Hematopoietic multipotent progenitor cell (in vitro differentiated cells): ENCODE results near the gene HSPA1L. TPM values are rescaled to one million over a fixed set of nuclear protein-coding genes. Genes with fewer than 3 reads are reported as not detected.

Experiments used
- DNase-seq, 3 donors: peaks; one replicate each; pipeline ENCODE4 v3.0.0-alpha.2; 2011 to 2015; ENCODE audit warnings: low read depth in 2 of 3, low spot score in 2 of 3
- total RNA-seq: library from RNA; depleted of rRNA; stranded (reverse); fragments of >200 nt; gene quantifications from one replicate; pipeline ENCODE4 v1.2.3, GENCODE V29; 2012

HSPA1L gene
- total RNA-seq, 1 donor = 1.9 TPM

DNA sequence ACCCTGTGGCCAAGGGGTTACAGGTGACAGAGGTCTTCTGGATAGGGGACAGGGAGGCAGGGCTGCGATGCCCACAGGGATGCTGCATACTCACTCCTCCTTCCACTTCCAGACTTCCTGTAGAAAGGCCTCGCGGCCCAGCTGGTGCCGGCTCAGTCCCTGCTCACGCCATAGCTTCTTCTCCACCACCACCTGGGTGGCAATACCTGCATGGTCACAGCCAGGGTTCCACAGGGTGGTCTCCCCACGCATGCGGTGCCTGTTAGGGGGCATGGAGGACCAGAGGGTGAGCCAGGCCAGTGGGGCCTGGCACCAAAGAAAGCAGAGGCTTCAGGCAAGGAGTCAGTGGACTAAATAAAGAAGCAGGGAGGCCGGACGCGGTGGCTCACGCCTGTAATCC, 29.6 kb downstream of the HSPA1L start:
- no peak for DNase-seq

DNA sequence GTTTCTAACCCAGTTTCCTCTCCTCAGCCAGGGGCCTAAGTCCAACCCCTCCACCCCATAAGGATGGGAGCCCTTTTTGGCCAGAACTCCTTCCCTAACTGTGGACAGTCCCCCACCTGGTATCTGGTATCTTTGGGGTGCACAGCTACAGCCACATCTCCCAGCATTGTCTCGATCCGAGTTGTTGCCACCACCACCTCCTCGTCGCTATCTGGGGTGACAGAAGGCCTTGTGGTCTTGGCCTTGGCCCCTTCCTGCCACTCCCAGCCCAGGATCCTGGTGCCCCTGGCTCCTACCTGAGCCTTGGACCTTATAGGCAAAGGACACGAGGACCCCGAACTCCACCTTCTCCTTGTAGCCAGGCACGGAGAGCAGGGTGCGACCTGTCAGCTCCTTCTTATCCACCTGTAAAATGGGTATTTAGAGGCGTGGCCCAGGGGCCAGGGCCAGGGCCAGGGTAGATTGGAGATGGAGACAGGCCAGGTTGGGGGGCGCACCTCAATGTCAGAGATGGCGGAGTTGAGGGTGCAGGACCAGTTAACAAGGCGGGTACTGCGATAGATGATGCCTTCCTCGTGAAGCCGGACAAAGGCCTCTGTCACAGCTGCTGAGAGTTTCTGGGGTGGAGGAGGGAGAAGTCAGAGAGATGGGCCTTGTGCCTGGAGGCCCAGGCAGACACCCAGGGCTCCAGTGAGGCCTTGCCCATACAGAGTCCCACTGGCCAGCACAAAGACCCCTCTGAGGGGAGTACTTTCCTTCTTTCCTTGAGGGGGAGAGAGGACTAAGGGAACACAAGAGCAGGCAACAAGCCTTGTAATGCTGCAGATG, 30.8 kb downstream of the HSPA1L start:
- no peak for DNase-seq

DNA sequence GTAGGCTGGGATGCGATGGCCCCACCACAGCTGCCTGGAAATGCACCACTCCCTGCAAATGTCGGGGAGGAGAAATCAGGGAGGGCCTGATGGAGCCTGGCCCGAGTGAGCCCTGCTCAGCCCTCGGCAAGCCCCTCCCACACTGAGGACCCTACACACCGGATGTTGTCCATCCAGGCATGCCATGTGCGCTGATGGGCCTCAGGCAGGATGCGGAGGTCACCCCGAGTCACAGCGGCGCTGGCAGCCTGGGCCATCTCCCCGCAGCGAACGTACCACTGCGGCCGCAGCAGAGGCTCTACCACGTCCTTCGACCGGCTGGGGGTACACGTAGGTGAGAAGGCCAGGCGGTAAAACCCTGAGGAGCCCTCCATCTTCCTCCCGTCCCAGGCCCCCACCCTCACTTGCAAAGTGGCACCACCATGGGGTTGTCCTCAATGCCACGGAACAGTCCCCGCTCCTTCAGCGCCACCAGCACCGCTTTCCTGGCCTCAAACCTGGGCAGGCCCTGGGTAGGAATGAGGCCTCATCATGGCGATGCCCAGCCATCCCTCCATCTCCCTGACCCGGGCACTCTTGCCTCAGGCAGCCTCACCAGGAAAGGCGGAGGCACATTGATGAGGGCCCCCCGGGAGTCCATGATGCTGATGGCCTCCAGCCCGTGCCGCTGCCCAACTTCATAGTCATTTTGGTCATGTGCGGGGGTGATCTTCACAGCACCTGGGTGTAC, 32.8 kb downstream of the HSPA1L start:
- DNase-seq = no peak

DNA sequence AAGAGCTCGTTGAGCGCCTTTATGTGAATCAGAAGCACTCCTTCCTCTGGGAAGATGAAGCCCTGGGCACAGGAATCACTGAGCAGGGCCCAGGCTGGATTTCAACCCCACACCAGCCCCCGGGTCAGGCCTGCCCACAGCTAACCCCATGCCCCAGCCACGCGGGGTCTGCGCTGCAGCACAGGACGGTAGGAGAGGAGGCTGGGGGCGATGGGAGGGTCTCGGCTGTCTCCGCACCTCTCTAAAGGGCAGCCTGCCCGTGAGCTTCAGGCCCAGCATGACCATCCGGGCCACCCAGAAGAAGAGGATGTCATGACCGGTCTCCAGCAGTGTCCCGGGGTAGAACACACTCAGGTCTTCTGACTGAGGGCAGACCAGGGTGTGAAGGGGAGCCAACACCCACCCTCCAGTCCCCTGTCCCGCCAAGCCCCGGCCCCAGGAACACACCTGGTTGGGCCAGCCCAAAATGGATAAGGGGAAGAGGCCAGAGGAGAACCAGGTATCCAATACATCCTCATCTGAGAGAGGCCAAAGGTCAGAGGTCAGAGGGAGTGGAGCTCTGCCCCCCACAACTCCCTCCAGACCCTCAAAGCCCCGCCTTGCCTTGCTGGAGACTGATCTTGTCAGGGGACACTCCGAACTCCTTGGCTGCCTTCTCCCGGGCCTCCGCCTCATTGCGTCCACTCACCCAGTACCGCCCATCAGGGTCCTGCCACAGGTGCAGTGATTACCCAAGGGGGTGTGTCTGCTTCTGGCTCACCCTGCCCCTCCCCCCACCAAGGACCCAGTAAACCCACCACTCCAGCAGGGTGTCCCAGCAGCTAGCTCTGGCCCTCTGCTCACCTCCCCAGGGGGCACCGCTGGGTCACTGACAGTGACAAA, 33.6 kb downstream of the HSPA1L start:
- no peak for DNase-seq

DNA sequence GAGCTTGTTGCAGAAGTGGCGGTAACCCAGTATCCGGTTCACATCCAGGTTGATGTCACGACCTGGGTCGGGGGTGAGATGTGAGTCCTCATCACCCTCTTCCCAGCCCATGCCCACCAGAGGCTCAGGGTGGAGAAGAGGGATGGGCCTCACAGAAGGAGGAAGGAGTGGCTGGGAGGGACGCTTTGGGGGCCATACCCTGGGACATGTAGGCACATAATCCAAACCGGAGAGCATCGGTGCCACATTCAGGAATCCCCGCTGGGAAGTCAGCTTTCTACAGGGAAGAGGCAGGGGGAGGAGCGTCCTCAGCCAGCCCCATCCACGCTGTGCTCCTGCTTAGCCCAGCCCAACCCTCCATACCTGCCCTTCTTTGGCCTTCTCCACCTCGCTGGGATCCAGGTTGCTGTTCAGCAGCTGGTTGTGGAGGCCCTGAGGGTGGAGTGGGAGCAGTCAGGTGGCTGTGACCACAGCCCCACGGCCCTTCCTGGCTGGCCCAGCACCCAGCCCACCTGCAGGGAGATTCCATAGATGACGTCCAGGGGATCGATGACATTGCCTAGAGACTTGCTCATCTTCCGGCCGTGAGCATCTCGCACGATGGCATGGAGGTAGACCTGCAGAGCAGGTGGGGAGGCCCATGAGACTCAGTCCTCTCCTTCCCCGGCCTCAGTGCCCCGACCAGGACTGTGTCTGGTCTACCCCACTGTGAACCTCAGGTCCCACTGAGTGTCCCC, 34.4 kb downstream of the HSPA1L start:
- no peak for DNase-seq

DNA sequence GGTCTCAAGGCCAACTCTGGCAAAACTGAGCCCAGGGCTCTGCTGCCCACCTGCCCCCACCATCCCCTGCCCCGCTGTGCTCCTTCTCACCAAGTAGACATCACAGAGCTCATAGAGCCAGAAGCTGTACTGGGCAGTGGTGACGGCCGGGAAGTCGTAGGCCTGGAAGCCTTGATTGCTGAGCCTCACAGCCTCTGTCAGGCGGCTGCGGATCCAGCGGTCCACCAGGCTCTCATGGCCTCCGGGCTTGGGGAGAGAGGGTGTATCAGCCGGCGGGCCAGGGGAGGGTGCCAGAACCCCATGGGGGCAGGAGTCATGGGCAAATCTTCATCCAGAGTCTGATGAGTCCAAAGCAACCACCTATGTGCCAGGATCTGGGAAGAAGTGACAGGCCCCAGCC, 35.2 kb downstream of the HSPA1L start:
- no peak for DNase-seq

DNA sequence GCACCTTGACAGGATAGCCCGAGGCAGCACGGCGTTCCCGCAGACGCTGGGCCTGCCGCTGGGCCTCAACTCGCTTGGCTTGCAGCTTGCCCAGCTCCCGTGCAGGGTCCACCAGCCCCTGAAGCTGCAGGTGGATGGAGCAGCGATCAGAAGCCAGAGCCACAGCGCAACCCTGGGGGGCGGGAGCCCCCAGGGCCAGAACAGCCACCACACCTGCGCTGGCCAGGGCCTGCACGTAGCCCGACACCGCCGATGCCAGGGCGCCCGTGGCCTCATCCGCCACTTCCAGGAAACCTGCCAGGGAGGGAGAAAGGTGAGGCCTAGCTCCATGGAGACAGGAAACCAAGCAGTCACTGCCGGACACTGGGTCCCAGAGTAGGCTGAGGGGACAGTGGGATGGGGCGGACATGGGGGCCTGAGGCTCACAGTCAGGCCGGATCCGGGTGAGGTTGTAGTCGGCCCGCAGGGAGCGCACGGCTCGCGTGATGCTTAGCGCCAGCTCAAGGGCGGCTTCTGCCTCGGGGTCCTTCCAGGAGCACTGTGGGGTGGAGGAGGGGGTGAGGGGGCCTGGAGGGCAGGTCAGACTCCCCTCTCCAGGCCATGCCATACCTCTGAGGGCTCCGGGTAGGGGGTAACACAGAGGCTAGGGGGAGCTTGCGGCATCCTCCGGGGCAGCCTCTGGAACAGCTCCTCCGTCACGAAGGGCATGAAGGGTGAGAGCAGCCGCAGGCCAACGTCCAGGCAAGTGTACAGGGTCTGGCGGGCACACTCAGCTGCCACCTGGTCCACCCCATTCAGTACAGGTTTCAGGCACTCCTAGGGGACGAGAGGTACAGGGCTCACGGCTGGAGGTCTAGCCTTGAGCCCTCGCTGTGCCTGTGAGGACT, 35.8 kb downstream of the HSPA1L start:
- DNase-seq = no peak

DNA sequence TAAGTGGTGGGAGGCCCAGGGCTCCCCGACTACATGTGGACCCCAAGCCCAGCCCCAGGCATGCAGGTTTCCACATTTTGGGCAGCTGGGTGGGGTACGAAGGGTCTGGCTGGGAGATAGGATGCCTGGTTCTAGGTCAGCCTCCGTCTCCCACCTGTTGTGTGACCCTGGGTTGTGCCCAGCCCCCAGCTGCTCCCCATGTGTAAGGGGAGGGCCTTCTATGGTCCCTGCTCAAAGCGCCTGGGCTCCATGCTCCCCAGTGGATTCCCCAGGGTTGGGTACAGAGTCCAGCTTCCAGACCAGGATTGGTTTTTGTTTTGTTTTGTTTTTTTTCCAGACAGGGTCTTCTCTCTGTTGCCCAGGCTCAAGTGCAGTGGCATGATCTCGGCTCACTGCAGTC, 36.9 kb downstream of the HSPA1L start:
- DNase-seq = no peak

DNA sequence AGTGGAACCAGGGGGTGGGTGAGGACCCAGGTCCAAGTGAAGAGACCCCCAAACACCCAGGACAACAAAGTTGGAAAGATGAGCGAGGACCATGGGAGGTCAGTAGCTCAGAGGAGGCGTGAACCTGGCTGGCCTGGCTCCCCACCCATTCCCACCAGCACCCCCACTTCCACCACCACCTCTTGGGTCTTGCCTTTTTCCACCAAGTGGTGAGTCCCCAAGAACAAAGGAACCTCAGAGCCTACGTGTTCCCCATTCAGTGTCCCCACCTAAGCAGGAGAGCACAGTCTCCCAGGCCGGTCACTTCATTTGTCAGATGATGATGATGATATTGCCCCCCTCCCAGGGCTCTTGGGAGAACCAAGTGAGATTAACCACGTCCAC, 37.4 kb downstream of the HSPA1L start:
- DNase-seq = no peak

DNA sequence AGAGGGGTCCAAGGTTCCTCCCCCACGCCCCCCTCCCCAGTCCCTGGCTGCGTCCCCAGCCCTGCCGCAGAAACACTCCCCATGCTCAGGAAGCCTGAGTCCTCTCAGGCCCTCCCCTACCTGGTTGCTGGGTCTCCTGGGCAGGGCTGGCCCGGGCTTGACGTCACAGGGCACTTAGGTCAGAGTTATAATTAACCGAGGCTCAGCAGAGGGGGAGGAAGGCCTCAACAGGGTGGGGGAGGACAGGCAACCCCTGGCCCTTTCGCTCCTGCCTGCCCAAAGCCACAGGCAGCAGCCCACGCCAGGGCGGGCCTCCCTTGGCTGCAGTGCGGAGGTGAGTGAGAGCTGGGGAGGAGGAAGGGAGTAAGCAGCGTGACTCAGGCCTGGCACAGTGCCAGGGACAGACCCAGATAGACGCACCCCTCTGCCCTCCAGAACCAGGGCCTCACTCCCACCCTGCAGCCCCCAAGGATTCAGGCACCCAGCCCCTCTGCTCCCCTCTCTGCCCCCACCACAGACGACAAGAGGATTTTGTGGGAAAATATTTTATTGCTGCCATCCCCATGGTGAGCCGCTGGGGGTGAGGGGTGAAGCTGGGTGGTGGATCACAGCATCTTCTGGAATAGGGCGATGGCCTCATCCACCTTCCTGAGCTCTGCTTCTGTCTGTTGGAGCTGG, 38.0 kb downstream of the HSPA1L start, which contains the start of gene VWA7:
Gene VWA7, minus strand, starts transcription at position 340 of the 678 bp plus-strand sequence. CDS start 549 bp downstream, outside the sequence.
- DNase-seq = peak in 2 of 3 donors; percentile 83 to 89

DNA sequence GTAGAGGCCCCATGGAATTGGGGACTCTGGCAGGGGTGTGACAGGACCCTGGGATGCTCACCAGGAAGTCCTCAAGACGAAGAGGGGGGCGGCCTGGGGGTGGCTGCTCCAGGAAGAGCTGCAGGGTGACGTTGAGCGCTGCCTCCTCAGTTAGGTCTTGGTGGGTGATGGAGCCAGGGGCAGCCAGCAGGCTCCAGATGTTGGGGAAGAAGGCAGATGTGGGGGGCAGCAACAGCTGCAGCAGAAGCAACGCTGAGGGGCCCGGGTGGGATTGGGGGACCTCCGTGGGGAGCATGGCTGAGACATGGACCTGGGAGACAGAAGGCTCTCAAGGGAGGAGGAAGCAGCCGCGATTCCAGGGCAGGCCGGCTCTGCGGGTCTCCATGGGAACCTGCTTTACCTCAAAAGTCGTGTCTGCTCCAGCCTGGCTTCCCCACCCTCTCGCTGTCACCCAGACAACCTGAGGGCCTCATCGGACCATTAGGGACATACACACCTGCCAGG, 38.5 kb downstream of the HSPA1L start:
- DNase-seq = no peak

DNA sequence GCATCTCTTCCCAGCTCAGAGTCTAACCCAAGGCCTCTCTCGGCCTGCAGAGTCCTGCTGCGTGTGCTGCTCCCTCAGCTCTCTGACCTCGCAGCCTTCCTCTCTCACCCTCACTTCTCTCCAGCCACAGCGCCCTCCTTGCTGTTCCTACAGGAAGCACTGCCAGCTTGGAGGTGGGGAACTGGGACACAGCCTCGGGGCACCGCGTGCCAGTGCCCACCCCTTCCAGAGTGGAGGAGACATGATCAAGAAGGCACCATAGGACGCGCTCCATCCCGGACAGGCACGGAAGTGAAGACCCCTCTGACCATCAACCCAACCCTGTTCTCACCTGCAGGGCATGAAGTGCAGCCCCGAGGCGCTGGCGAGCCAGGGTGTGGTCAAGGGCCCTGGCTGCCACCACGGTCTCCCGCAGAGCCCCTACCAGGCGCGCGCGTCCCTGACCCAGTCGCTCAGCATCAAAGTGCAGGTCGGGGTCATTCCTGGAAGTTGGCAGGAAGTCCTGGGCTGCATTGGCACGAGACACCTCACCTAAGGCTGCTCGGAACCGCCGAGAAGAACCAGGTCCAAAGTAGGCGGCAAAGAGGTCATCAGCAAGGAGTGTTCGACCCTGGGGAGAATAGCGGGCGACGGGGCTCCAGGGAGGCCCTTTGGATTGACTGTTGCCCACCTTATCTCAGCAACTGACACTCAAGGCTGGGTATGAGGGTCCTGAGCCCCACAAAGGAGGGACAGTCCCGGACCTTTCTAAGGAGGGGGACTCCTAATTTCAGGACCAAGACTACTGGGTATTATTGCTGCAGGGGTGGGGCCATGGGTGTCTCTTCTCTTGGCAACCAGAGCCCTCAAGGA, 39.2 kb downstream of the HSPA1L start:
- DNase-seq = no peak

DNA sequence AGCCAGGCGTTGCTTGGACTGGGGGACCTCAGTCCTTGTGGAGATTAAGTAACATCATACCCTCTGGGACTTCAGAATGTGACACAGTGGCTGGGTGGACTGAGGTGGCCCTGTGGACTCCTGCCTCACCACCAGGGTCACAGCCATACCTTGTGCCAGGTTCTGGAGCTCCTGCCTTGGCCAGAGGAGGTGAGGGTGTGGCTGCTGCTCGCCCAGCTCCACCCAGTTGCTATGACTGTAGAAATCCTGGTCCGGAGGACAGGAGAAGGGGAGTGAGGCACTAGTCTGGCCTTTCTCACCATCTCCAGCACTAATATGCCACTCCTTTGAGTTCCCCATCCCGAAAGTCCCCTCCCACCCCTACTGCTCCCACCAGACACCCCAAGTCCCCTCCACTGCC, 39.9 kb downstream of the HSPA1L start:
- no peak for DNase-seq

DNA sequence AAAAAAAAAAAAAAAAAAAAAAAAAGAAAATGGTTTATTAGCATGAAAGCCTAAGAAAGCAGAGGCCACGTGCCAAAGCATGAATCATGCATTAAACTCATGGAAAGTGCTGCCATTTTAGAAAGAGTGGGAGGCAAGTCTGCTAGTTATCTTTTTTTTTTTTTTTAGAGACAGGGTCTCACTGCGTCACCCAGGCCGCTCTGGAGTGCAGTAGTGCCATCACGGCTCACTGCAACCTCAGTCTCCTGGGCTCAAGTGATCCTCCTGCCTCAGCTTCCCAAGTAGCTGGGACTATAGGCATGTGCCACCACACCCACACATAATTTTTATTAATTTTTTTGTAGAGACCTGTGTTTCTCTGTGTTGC, 43.1 kb downstream of the HSPA1L start:
- no peak for DNase-seq

DNA sequence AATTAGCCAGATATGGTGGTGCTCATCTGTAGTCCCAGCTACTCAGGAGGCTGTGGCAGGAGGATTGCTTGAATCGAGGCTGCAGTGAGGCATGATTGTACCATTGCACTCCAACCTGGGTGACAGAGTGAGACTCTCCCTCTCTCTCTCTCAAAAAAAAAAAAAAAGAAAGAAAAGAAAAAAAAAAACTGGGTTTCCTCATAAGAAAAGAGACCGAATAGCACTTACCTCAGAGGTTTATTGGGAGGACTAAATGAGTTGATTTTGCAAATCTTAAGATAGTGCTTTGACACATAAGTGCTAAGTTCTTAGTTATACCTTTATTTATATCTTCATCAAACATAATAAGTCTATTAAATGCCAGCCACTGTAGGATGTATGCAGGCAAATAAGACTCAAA, 44.2 kb downstream of the HSPA1L start:
- DNase-seq = no peak

DNA sequence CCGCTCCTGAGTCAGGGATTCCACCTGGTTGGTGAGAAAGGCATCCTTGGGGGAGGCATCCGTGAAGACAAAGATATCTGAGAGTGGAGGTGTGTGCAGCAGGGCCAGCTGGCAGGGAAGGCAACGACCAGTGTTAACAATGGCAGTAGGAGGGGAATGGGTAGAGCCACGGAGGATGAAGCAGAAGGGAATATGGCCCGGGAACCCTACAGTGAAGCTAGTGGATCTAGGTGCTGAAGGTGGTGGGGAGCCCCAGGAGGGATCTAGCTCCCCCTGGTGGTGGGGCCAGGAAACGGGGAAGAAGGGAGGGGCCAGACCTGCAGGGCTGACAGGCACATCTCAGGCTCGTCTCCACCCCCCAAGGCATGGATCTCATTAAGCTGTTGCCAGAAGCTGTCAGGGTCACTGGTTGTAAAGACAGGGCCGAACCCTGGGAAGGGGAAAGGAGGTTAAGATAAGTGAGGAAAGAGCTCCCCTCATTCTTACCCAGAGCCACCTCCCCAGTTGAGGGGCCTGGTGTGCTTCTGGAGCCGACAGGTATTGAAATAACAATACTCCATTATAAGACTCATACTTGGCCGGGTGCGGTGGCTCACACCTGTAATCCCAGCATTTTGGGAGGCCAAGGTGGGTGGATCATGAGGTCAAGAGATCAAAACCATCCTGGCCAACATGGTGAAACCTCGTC, 45.3 kb downstream of the HSPA1L start:
- DNase-seq = peak; percentile 56 to 90 (median 82)
